ENCODE measurements around the gene P4HA2. TPM values are rescaled to one million over a fixed set of nuclear protein-coding genes. Genes with fewer than 3 reads are reported as not detected.

P4HA2 gene
- polyA plus RNA-seq, 1 donor, result 34.8 TPM

- H3K36me3 ChIP-seq (ENCODE audit: control insufficient read depth, insufficient read depth, low read length), result no peaks in the 10 kb centered on the region
- no peak overlapping the region for H3K27ac ChIP-seq (ENCODE audit: low read length)
- H3K4me3 ChIP-seq (ENCODE audit: low read length), result no peak overlapping the region
- DNase-seq, result no peak
- no peaks in the 10 kb centered on the region for H3K4me1 ChIP-seq (ENCODE audit: control insufficient read depth, insufficient read depth, low read length)
- no peaks in the 10 kb centered on the region for H3K27me3 ChIP-seq (ENCODE audit: control insufficient read depth, insufficient read depth, low read length)
- H3K9me3 ChIP-seq (ENCODE audit: control insufficient read depth, low read depth, low read length), result peaks cover 12% of the 10 kb centered on the region
Measured at GRCh38 chr5:132239776-132240175, 12.1 kb upstream of the P4HA2 start.

DNA sequence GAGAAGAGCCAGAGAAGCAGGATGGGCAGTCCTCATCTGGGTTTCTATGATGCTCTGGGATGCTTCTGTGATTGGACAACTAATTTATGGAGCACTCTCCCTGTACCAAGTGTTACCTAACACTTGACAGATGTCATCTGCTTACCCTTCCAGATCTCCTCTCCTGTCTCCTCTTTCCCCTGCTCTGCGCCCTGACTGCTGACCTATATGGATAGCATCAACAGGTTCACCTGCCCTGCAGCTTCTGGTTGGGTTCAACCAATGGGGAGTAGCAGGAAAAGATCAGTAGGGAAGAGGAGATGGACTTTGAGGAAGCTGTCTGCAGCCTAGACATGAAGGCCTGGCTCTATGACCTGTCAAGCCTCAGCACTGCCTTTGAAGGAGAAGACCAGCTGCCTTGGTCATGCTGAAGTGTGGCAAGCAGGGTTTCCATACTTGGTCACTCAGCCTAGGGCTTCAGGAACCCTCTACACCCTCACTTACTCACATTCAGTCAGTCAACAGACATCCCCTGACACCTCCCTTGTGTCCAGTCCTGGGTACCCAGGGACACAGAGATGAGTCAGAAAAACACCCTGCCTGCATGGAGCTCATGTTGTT lies 11.3 kb upstream of the P4HA2 start:
- H3K27ac ChIP-seq (ENCODE audit: low read length), result no peak overlapping the region
- no CpG with 5 or more reads among the region's 1 CpG for WGBS (ENCODE audit: insufficient coverage, low lambda C conversion rate)

GRCh38 chr5:132238169-132238744 lies 10.6 kb upstream of the P4HA2 start:
- H3K4me3 ChIP-seq (ENCODE audit: low read length), result no peak overlapping the region
- DNase-seq, result peak in 1 of 2 donors; percentile 61
- no peaks in the 10 kb centered on the region for H3K9me3 ChIP-seq (ENCODE audit: control insufficient read depth, low read depth, low read length)
- WGBS (ENCODE audit: insufficient coverage, low lambda C conversion rate), result no CpG with 5 or more reads among the region's 1 CpG
- H3K4me1 ChIP-seq (ENCODE audit: control insufficient read depth, insufficient read depth, low read length), result no peaks in the 10 kb centered on the region
- no peaks in the 10 kb centered on the region for H3K36me3 ChIP-seq (ENCODE audit: control insufficient read depth, insufficient read depth, low read length)
- no peaks in the 10 kb centered on the region for H3K27me3 ChIP-seq (ENCODE audit: control insufficient read depth, insufficient read depth, low read length)
- no peak overlapping the region for H3K27ac ChIP-seq (ENCODE audit: low read length)

More for the DNA sequence above, 11.3 kb upstream of the P4HA2 start:
- no peak for DNase-seq
- H3K9me3 ChIP-seq (ENCODE audit: control insufficient read depth, low read depth, low read length), result peaks cover 6% of the 10 kb centered on the region
- H3K36me3 ChIP-seq (ENCODE audit: control insufficient read depth, insufficient read depth, low read length), result no peaks in the 10 kb centered on the region
- no peak overlapping the region for H3K4me3 ChIP-seq (ENCODE audit: low read length)
- H3K27me3 ChIP-seq (ENCODE audit: control insufficient read depth, insufficient read depth, low read length), result no peaks in the 10 kb centered on the region
- no peaks in the 10 kb centered on the region for H3K4me1 ChIP-seq (ENCODE audit: control insufficient read depth, insufficient read depth, low read length)

DNA sequence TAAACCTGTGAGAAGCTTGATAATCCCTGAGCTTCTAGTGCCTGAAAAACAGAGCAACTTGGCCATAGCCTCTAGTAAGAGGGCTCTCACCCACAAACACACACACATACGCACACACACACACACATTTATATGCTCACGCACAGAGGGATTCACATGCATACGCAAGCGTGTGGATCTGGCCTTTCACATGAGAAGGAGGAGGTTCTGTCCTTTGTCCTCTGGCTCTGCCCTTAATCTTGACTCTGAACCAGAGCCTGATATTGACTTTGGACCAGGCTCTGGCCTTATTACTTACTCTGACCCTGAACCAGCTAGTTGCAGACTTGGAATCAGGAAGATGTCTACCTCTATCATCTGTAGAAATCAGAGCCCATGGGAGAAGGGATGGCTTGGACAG lies 10.0 kb upstream of the P4HA2 start:
- no peak overlapping the region for H3K4me3 ChIP-seq (ENCODE audit: low read length)
- H3K4me1 ChIP-seq (ENCODE audit: control insufficient read depth, insufficient read depth, low read length), result no peaks in the 10 kb centered on the region
- H3K27me3 ChIP-seq (ENCODE audit: control insufficient read depth, insufficient read depth, low read length), result no peaks in the 10 kb centered on the region
- no peak for DNase-seq
- H3K9me3 ChIP-seq (ENCODE audit: control insufficient read depth, low read depth, low read length), result no peaks in the 10 kb centered on the region
- WGBS (ENCODE audit: insufficient coverage, low lambda C conversion rate), result 90% methylated on average over 2 of the region's 4 CpGs
- no peak overlapping the region for H3K27ac ChIP-seq (ENCODE audit: low read length)
- no peaks in the 10 kb centered on the region for H3K36me3 ChIP-seq (ENCODE audit: control insufficient read depth, insufficient read depth, low read length)

- DNase-seq, result no peak
Measured at GRCh38 chr5:132237141-132237540, 9.5 kb upstream of the P4HA2 start.

DNA sequence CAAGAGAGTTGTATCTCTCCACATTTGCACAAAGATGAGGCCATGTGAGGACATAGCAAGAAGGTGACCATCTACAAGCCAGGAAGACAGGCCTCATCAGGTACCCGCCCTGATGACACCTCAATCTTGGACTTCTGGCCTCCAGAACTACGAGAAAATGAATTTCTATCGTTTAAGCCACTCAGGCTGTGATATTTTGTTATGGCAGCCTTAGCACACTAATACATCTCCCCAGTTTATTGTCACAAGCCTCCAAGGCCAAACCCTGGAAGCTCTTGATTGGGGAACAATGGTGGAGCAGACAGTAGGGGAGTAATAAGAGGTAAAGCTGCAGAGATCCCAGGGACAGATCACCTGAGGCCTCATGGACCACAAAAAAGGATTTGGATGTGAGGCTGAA lies 7.7 kb upstream of the P4HA2 start:
- no peak for DNase-seq
- H3K27ac ChIP-seq (ENCODE audit: low read length), result no peak overlapping the region
- no peaks in the 10 kb centered on the region for H3K36me3 ChIP-seq (ENCODE audit: control insufficient read depth, insufficient read depth, low read length)
- H3K9me3 ChIP-seq (ENCODE audit: control insufficient read depth, low read depth, low read length), result no peaks in the 10 kb centered on the region
- no peaks in the 10 kb centered on the region for H3K27me3 ChIP-seq (ENCODE audit: control insufficient read depth, insufficient read depth, low read length)
- no peak overlapping the region for H3K4me3 ChIP-seq (ENCODE audit: low read length)
- H3K4me1 ChIP-seq (ENCODE audit: control insufficient read depth, insufficient read depth, low read length), result no peaks in the 10 kb centered on the region
- WGBS (ENCODE audit: insufficient coverage, low lambda C conversion rate), result no CpG with 5 or more reads among the region's 3 CpGs

More at GRCh38 chr5:132237141-132237540, 9.5 kb upstream of the P4HA2 start:
- no peaks in the 10 kb centered on the region for H3K27me3 ChIP-seq (ENCODE audit: control insufficient read depth, insufficient read depth, low read length)
- WGBS (ENCODE audit: insufficient coverage, low lambda C conversion rate), result no CpG with 5 or more reads among the region's 1 CpG
- no peak overlapping the region for H3K27ac ChIP-seq (ENCODE audit: low read length)
- H3K36me3 ChIP-seq (ENCODE audit: control insufficient read depth, insufficient read depth, low read length), result no peaks in the 10 kb centered on the region
- no peaks in the 10 kb centered on the region for H3K9me3 ChIP-seq (ENCODE audit: control insufficient read depth, low read depth, low read length)
- H3K4me3 ChIP-seq (ENCODE audit: low read length), result no peak overlapping the region
- no peaks in the 10 kb centered on the region for H3K4me1 ChIP-seq (ENCODE audit: control insufficient read depth, insufficient read depth, low read length)

DNA sequence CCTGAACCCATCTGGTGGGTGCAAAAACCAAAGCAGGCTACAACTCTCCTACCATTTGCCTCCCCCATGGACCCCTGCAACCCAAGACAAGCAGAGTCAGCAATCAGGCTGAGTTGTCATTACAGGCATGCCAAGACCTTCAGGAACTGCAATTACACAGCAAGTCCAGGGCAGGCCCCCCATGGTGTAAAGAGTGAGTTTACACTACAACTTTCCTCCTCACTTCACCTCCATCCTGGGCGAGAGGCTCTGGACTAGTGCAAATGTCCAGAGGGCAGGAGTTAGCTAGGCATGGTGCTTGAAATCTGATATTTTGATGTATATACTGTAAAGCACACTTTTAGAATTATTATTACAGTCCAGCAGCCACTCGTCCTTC lies 7.0 kb upstream of the P4HA2 start:
- H3K36me3 ChIP-seq (ENCODE audit: control insufficient read depth, insufficient read depth, low read length), result no peaks in the 10 kb centered on the region
- H3K27ac ChIP-seq (ENCODE audit: low read length), result no peak overlapping the region
- DNase-seq, result no peak
- 100% methylated on average over 1 of the region's 2 CpGs for WGBS (ENCODE audit: insufficient coverage, low lambda C conversion rate)
- no peaks in the 10 kb centered on the region for H3K9me3 ChIP-seq (ENCODE audit: control insufficient read depth, low read depth, low read length)
- no peaks in the 10 kb centered on the region for H3K27me3 ChIP-seq (ENCODE audit: control insufficient read depth, insufficient read depth, low read length)
- no peaks in the 10 kb centered on the region for H3K4me1 ChIP-seq (ENCODE audit: control insufficient read depth, insufficient read depth, low read length)
- H3K4me3 ChIP-seq (ENCODE audit: low read length), result no peak overlapping the region

DNA sequence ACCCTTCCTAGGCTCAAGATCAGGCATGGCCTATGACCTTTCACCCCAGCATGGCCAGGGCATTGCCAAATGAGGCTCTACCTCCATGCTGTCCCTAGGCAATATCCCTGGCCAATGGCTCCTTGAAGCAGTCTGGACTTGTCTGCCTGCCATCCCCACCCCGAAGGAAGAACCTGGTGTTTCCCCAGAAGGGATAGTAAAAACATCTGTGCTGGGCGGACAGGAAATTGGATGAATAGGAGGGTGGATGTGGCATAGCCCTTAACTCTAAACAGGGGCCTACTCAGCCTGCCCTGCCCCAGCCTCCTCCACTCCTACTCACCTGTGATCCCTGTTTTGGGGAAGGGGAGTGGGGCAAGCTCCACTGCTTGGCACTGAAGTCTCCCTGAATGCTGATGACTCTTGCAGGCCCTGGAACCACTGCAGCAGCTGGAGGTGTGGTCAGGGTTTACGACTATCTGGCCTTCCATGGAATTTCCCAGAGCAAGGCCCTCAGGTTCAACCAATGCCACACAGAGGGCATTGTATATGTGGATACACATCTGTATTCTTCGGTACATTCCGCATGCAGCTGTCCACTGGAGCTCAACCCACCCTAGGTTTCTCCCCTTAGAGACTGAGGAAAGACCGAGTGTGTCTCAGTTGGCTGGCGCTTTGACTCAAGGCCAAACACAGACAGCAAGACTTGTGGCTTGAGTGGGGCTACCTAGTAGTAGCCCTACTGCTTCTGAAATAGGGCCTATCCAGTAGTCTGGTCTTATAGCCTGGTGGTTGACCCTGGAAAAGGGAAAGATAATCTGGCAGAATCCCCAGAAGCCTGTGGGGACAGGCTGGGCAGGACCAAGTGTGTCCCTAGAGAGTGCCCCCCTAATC lies 6.4 kb upstream of the P4HA2 start:
- DNase-seq, result no peak
- Histone ChIP-seq H3K4me3 (ENCODE audit: low read length) (no peak overlapping the region), H3K27ac (ENCODE audit: low read length) (no peak overlapping the region), H3K4me1 (ENCODE audit: control insufficient read depth, insufficient read depth, low read length) (no peaks in the 10 kb centered on the region), H3K27me3 (ENCODE audit: control insufficient read depth, insufficient read depth, low read length) (no peaks in the 10 kb centered on the region), H3K9me3 (ENCODE audit: control insufficient read depth, low read depth, low read length) (no peaks in the 10 kb centered on the region), H3K36me3 (ENCODE audit: control insufficient read depth, insufficient read depth, low read length) (no peaks in the 10 kb centered on the region)
- no CpG with 5 or more reads among the region's 7 CpGs for WGBS (ENCODE audit: insufficient coverage, low lambda C conversion rate)

- Histone ChIP-seq H3K4me3 (ENCODE audit: low read length) (no peak overlapping the region), H3K27me3 (ENCODE audit: control insufficient read depth, insufficient read depth, low read length) (no peaks in the 10 kb centered on the region), H3K36me3 (ENCODE audit: control insufficient read depth, insufficient read depth, low read length) (no peaks in the 10 kb centered on the region), H3K9me3 (ENCODE audit: control insufficient read depth, low read depth, low read length) (no peaks in the 10 kb centered on the region), H3K4me1 (ENCODE audit: control insufficient read depth, insufficient read depth, low read length) (no peaks in the 10 kb centered on the region), H3K27ac (ENCODE audit: low read length) (no peak overlapping the region)
- DNase-seq, result no peak
- WGBS (ENCODE audit: insufficient coverage, low lambda C conversion rate), result no CpG with 5 or more reads among the region's 1 CpG
Measured at GRCh38 chr5:132233081-132233480, 5.4 kb upstream of the P4HA2 start.

DNA sequence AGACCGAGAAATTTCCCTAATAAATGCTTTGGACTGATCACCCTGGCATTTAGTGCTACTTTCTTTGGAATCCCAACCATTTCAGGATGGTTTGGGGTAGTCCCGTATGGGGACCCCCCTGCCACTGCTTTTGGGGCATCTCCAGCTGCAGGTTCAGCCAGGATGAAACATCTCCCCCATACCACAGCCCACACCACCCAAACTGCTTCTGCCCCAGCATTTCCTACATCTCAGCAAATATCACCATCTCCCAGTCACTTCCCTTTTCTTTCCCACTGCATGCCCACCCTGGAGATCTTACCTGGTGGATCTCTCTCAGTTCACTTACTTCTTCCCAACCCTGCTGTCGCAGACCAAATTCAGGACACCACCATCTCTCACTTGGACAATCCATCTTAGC lies 4.8 kb upstream of the P4HA2 start:
- H3K4me3 ChIP-seq (ENCODE audit: low read length), result no peak overlapping the region
- H3K36me3 ChIP-seq (ENCODE audit: control insufficient read depth, insufficient read depth, low read length), result no peaks in the 10 kb centered on the region
- no CpG with 5 or more reads among the region's 3 CpGs for WGBS (ENCODE audit: insufficient coverage, low lambda C conversion rate)
- no peak overlapping the region for H3K27ac ChIP-seq (ENCODE audit: low read length)
- no peaks in the 10 kb centered on the region for H3K4me1 ChIP-seq (ENCODE audit: control insufficient read depth, insufficient read depth, low read length)
- H3K27me3 ChIP-seq (ENCODE audit: control insufficient read depth, insufficient read depth, low read length), result no peaks in the 10 kb centered on the region
- H3K9me3 ChIP-seq (ENCODE audit: control insufficient read depth, low read depth, low read length), result no peaks in the 10 kb centered on the region
- no peak for DNase-seq

Measured in large intestine (tissue), 3 donors.